Urinary bladder (tissue), 4 donors: ENCODE measurements around the gene DDX39A. TPM values are rescaled to one million over a fixed set of nuclear protein-coding genes. Genes with fewer than 3 reads are reported as not detected.

Source experiments
- DNase-seq: peaks from one replicate; pipeline ENCODE4 v3.0.0-alpha.2; 2015; ENCODE audit errors: extremely low spot score
- H3K27ac ChIP-seq: one replicate; pipeline ENCODE4 v1.5.1; 2013; ENCODE audit warnings: low read depth, mild to moderate bottlenecking, moderate library complexity
- H3K36me3 ChIP-seq: one replicate; pipeline ENCODE4 v1.6.1; 2013; ENCODE audit warnings: mild to moderate bottlenecking, moderate library complexity; ENCODE audit not compliant: insufficient read depth
- H3K4me1 ChIP-seq: one replicate; pipeline ENCODE4 v1.6.1; 2013; ENCODE audit warnings: mild to moderate bottlenecking, moderate library complexity; ENCODE audit not compliant: insufficient read depth
- H3K4me3 ChIP-seq: one replicate; pipeline ENCODE4 v1.5.1; 2013; ENCODE audit warnings: low read depth, low read length
- WGBS: extraction: QIAGEN DNeasy Blood & Tissue Kit; methylation state at CpG from one replicate; pipeline ENCODE4 v1.1.7; 2013; 5-methylcytosine and 5-hydroxymethylcytosine counted together
- polyA plus RNA-seq: library from polyadenylated mRNA; stranded (reverse); fragments of 200-250 nt; gene quantifications from one replicate; pipeline ENCODE4 v1.2.3, GENCODE V29; 2013
- total RNA-seq: library from RNA; depleted of rRNA; stranded (reverse); fragments of >200 nt; gene quantifications from one replicate; pipeline ENCODE4 v1.2.3, GENCODE V29; 2014
- donor health status: healthy with polysubstance abuse.
- donor health status: healthy.

DDX39A gene
- total and polyA plus RNA-seq, 2 donors: 24.0 to 52.2 TPM

GRCh38 chr19:14427461-14427860, 8.3 kb upstream of the DDX39A start:
- H3K4me3 ChIP-seq: no peak overlapping the region
- no peak overlapping the region for H3K27ac ChIP-seq
- WGBS: 79% methylated on average over 2 of the region's 2 CpGs
- H3K36me3 ChIP-seq: no peaks in the 10 kb centered on the region
- no peaks in the 10 kb centered on the region for H3K4me1 ChIP-seq
- DNase-seq: no peak

- H3K36me3 ChIP-seq: no peaks in the 10 kb centered on the region
- DNase-seq: no peak
- WGBS: 54% methylated on average over 7 of the region's 7 CpGs
- H3K4me1 ChIP-seq: no peaks in the 10 kb centered on the region
- H3K4me3 ChIP-seq: no peak overlapping the region
- H3K27ac ChIP-seq: no peak overlapping the region
Observed at GRCh38 chr19:14425696-14426138, 6.6 kb upstream of the DDX39A start.

GRCh38 chr19:14418856-14419105, 360 bp downstream of the DDX39A start:
- no peaks in the 10 kb centered on the region for H3K4me1 ChIP-seq
- no peaks in the 10 kb centered on the region for H3K36me3 ChIP-seq
- no peak for DNase-seq
- under 1% methylated on average over 23 of the region's 23 CpGs for WGBS
- H3K4me3 ChIP-seq: peak overlapping the region; percentile 98
- H3K27ac ChIP-seq: peak overlapping the region; percentile 84

- H3K36me3 ChIP-seq: no peaks in the 10 kb centered on the region
- H3K27ac ChIP-seq: no peak overlapping the region
- WGBS: 71% methylated on average over 6 of the region's 6 CpGs
- H3K4me3 ChIP-seq: no peak overlapping the region
- DNase-seq: no peak
- H3K4me1 ChIP-seq: no peaks in the 10 kb centered on the region
Observed at GRCh38 chr19:14416817-14417231, 2.3 kb downstream of the DDX39A start.

GRCh38 chr19:14414926-14415690, 4.0 kb downstream of the DDX39A start:
- Histone ChIP-seq H3K36me3 (no peaks in the 10 kb centered on the region), H3K4me1 (no peaks in the 10 kb centered on the region), H3K27ac (no peak overlapping the region), H3K4me3 (no peak overlapping the region)
- WGBS: 92% methylated on average over 8 of the region's 8 CpGs
- DNase-seq: no peak

- peaks cover 7% of the 10 kb centered on the region for H3K36me3 ChIP-seq
- no peaks in the 10 kb centered on the region for H3K4me1 ChIP-seq
- WGBS: 75% methylated on average over 3 of the region's 3 CpGs
Observed at GRCh38 chr19:14413693-14414181, 5.4 kb downstream of the DDX39A start.

GRCh38 chr19:14412996-14413692, 6.0 kb downstream of the DDX39A start:
- Histone ChIP-seq H3K4me3 (no peak overlapping the region), H3K27ac (no peak overlapping the region), H3K4me1 (no peaks in the 10 kb centered on the region), H3K36me3 (peaks cover 11% of the 10 kb centered on the region)
- no peak for DNase-seq
- 82% methylated on average over 15 of the region's 15 CpGs for WGBS

More at GRCh38 chr19:14413693-14414181, 5.4 kb downstream of the DDX39A start:
- no peak overlapping the region for H3K4me3 ChIP-seq
- no peak overlapping the region for H3K27ac ChIP-seq
- DNase-seq: no peak

GRCh38 chr19:14412324-14412995, 6.7 kb downstream of the DDX39A start:
- H3K36me3 ChIP-seq: peaks cover 11% of the 10 kb centered on the region
- H3K4me1 ChIP-seq: no peaks in the 10 kb centered on the region
- no peak for DNase-seq
- no peak overlapping the region for H3K4me3 ChIP-seq
- H3K27ac ChIP-seq: no peak overlapping the region
- 87% methylated on average over 25 of the region's 25 CpGs for WGBS

- no peaks in the 10 kb centered on the region for H3K4me1 ChIP-seq
- 91% methylated on average over 8 of the region's 8 CpGs for WGBS
- H3K36me3 ChIP-seq: peaks cover 11% of the 10 kb centered on the region
Observed at GRCh38 chr19:14411938-14412245, 7.2 kb downstream of the DDX39A start.

GRCh38 chr19:14411161-14411937, 7.8 kb downstream of the DDX39A start:
- H3K27ac ChIP-seq: no peak overlapping the region
- no peaks in the 10 kb centered on the region for H3K4me1 ChIP-seq
- no peak for DNase-seq
- no peak overlapping the region for H3K4me3 ChIP-seq
- peaks cover 11% of the 10 kb centered on the region for H3K36me3 ChIP-seq
- 92% methylated on average over 19 of the region's 19 CpGs for WGBS

More at GRCh38 chr19:14411938-14412245, 7.2 kb downstream of the DDX39A start:
- Histone ChIP-seq H3K4me3 (no peak overlapping the region), H3K27ac (no peak overlapping the region)
- DNase-seq: no peak

GRCh38 chr19:14410091-14411051, 8.8 kb downstream of the DDX39A start:
- DNase-seq: no peak
- Histone ChIP-seq H3K4me1 (no peaks in the 10 kb centered on the region), H3K4me3 (no peak overlapping the region), H3K36me3 (peaks cover 11% of the 10 kb centered on the region), H3K27ac (no peak overlapping the region)
- WGBS: 91% methylated on average over 44 of the region's 44 CpGs

GRCh38 chr19:14409146-14410023, 9.8 kb downstream of the DDX39A start:
- peaks cover 11% of the 10 kb centered on the region for H3K36me3 ChIP-seq
- DNase-seq: no peak
- 89% methylated on average over 38 of the region's 38 CpGs for WGBS
- H3K4me1 ChIP-seq: no peaks in the 10 kb centered on the region
- H3K4me3 ChIP-seq: no peak overlapping the region
- no peak overlapping the region for H3K27ac ChIP-seq
